Liver (tissue), 9 donors: ENCODE measurements around the gene SLC16A10. TPM values are rescaled to one million over a fixed set of nuclear protein-coding genes. Genes with fewer than 3 reads are reported as not detected.
A peak's percentile ranks its signal among the peaks of the same experiment; 100 is the strongest.
"Not testable (repeated sequence)": the region's sequence is repeated elsewhere in the genome, so short reads cannot be mapped to it uniquely, and the experiment has no call there.

Source experiments
- DNase-seq: peaks from one replicate; pipeline ENCODE4 v3.0.0-alpha.2; 2017; ENCODE audit warnings: low spot score
- H3K27ac ChIP-seq, 2 donors: one replicate each; pipeline ENCODE4 v1.7.0; 2013; ENCODE audit warnings: inconsistent platforms in 2 of 2, low read length in 2 of 2, control low read depth in 1 of 2, low read depth in 1 of 2, mild to moderate bottlenecking in 1 of 2
- H3K27me3 ChIP-seq, 4 donors: one replicate each; pipeline versions ENCODE4 v1.6.1 to v1.7.0; 2013; ENCODE audit warnings: low read length in 3 of 4, inconsistent platforms in 1 of 4, mild to moderate bottlenecking in 1 of 4, moderate library complexity in 1 of 4; ENCODE audit not compliant: control insufficient read depth in 4 of 4, insufficient read depth in 4 of 4
- H3K36me3 ChIP-seq, 4 donors: one replicate each; pipeline versions ENCODE4 v1.6.1 to v1.7.0; 2013; ENCODE audit warnings: low read length in 3 of 4, mild to moderate bottlenecking in 3 of 4, low read depth in 1 of 4, moderate library complexity in 1 of 4; ENCODE audit not compliant: control insufficient read depth in 4 of 4, insufficient read depth in 3 of 4
- H3K4me1 ChIP-seq, 4 donors: one replicate each; pipeline versions ENCODE4 v1.6.1 to v1.7.0; 2013; ENCODE audit warnings: low read length in 3 of 4, mild to moderate bottlenecking in 3 of 4, moderate library complexity in 1 of 4; ENCODE audit not compliant: control insufficient read depth in 4 of 4, insufficient read depth in 4 of 4
- H3K4me3 ChIP-seq, 3 donors: one replicate each; pipeline versions ENCODE4 v1.6.1 to v1.7.0; 2013; ENCODE audit warnings: low read length in 3 of 3, control low read depth in 1 of 3, low read depth in 1 of 3, mild to moderate bottlenecking in 1 of 3
- H3K9ac ChIP-seq, 2 donors: one replicate each; pipeline ENCODE4 v1.7.0; 2013; ENCODE audit warnings: low read length in 2 of 2, mild to moderate bottlenecking in 2 of 2, moderate library complexity in 2 of 2, control low read depth in 1 of 2, low read depth in 1 of 2
- H3K9me3 ChIP-seq, 4 donors: one replicate each; pipeline versions ENCODE4 v1.6.1 to v1.7.0; 2013; ENCODE audit warnings: low read length in 3 of 4; ENCODE audit not compliant: control insufficient read depth in 4 of 4
- ATF3 ChIP-seq: IDR thresholded peaks from 2 replicates; pipeline ENCODE4 v1.6.1; 2016; ENCODE audit warnings: antibody characterized with exemption
- CTCF ChIP-seq: fragments of 150-350 bp; IDR thresholded peaks from 2 replicates; pipeline ENCODE4 v1.5.1; 2017; ENCODE audit warnings: improper control_type of control experiment, low read depth, low read length; ENCODE audit not compliant: missing input control
- FOXA1 ChIP-seq: IDR thresholded peaks from 2 replicates; pipeline ENCODE4 v1.6.1; 2016; ENCODE audit warnings: antibody characterized with exemption
- FOXA2 ChIP-seq: IDR thresholded peaks from 2 replicates; pipeline ENCODE4 v1.6.1; 2016; ENCODE audit warnings: antibody characterized with exemption
- GABPA ChIP-seq, 2 donors: IDR thresholded peaks in 1 of 2; conservative IDR thresholded peaks in 1 of 2; 2 replicates each; pipeline ENCODE4 v1.6.1; 2016; ENCODE audit warnings: antibody characterized with exemption in 2 of 2, mild to moderate bottlenecking in 1 of 2, moderate library complexity in 1 of 2
- HNF4A ChIP-seq, 2 donors: conservative IDR thresholded peaks; 2 replicates each; pipeline ENCODE4 v1.6.1; 2016; ENCODE audit warnings: antibody characterized with exemption in 2 of 2, mild to moderate bottlenecking in 2 of 2
- HNF4G ChIP-seq: IDR thresholded peaks from 2 replicates; pipeline ENCODE4 v1.6.1; 2016; ENCODE audit warnings: antibody characterized with exemption
- JUND ChIP-seq, 2 donors: IDR thresholded peaks; 2 replicates each; pipeline ENCODE4 v1.6.1; 2016; ENCODE audit warnings: antibody characterized with exemption in 2 of 2
- MAX ChIP-seq: IDR thresholded peaks from 2 replicates; pipeline ENCODE4 v1.6.1; 2016; ENCODE audit warnings: antibody characterized with exemption
- RAD21 ChIP-seq, 2 donors: IDR thresholded peaks; 2 replicates each; pipeline ENCODE4 v1.6.1; 2016; ENCODE audit warnings: antibody characterized with exemption in 2 of 2, mild to moderate bottlenecking in 2 of 2
- REST ChIP-seq: IDR thresholded peaks from 2 replicates; pipeline ENCODE4 v1.6.1; 2016; ENCODE audit warnings: antibody characterized with exemption, mild to moderate bottlenecking
- RXRA ChIP-seq, 2 donors: IDR thresholded peaks; 2 replicates each; pipeline ENCODE4 v1.6.1; 2017 to 2018; ENCODE audit warnings: antibody characterized with exemption in 2 of 2, mild to moderate bottlenecking in 1 of 2
- SP1 ChIP-seq: IDR thresholded peaks from 2 replicates; pipeline ENCODE4 v1.6.1; 2018; ENCODE audit warnings: antibody characterized with exemption, mild to moderate bottlenecking
- TAF1 ChIP-seq: conservative IDR thresholded peaks from 2 replicates; pipeline ENCODE4 v1.6.1; 2016; ENCODE audit warnings: antibody characterized with exemption, mild to moderate bottlenecking
- YY1 ChIP-seq: IDR thresholded peaks from 2 replicates; pipeline ENCODE4 v1.6.1; 2016; ENCODE audit warnings: antibody characterized with exemption, mild to moderate bottlenecking
- ZBTB33 ChIP-seq: IDR thresholded peaks from 2 replicates; pipeline ENCODE4 v1.6.1; 2016; ENCODE audit warnings: antibody characterized with exemption
- WGBS: extraction: QIAGEN DNeasy Blood & Tissue Kit; methylation state at CpG from one replicate; pipeline ENCODE4 v1.1.7; 2013; 5-methylcytosine and 5-hydroxymethylcytosine counted together
- polyA plus RNA-seq, 2 donors: library from polyadenylated mRNA; stranded (reverse) in 1 of 2; unstranded in 1 of 2; fragments of 200-250 nt in 1 of 2; fragments of >200 nt in 1 of 2; fragmentation: Nextera tagmentation in 1 of 2; extraction: Ambion mirVana in 1 of 2; gene quantifications; one replicate each; pipeline versions ENCODE4 v1.2.1 to v1.2.3, GENCODE V29; 2013 to 2015
- total RNA-seq, 2 donors: library from RNA; depleted of rRNA; stranded (reverse); fragments of >200 nt; gene quantifications; one replicate each; pipeline ENCODE4 v1.2.3, GENCODE V29; 2014
- donor health status: healthy.
- donor health status: healthy.
- donor health status: healthy.
- donor health status: healthy.
- donor health status: healthy.

SLC16A10 gene
- total and polyA plus RNA-seq, 4 donors: 1.8 to 16.7 (median 8.4) TPM

GRCh38 chr6:111132669-111133068, 45.4 kb downstream of the SLC16A10 start:
- Histone ChIP-seq H3K27ac (peak overlapping the region in 1 of 2 donors; percentile 12), H3K4me1 (peaks cover 5 to 11% (median 9%) of the 10 kb centered on the region in 4 donors)
- not testable (repeated sequence) for H3K36me3 ChIP-seq, DNase-seq, H3K9me3 ChIP-seq, H3K4me3 ChIP-seq, H3K27me3 ChIP-seq, H3K9ac ChIP-seq
- 26% methylated on average over 2 of the region's 2 CpGs for WGBS
- peak in 1 of 2 donors; percentile 25 for TF ChIP-seq HNF4A (conservative IDR thresholded peaks at IDR 0.05)

- H3K27ac ChIP-seq, H3K4me3 ChIP-seq: not testable (repeated sequence)
- 85% methylated on average over 6 of the region's 6 CpGs for WGBS
These were observed 47.0 kb downstream of the SLC16A10 start for GRCh38 chr6:111134236-111134869.

GRCh38 chr6:111137489-111138093, 50.3 kb downstream of the SLC16A10 start:
- H3K4me3 ChIP-seq, H3K9me3 ChIP-seq, H3K9ac ChIP-seq, DNase-seq, H3K27ac ChIP-seq, H3K4me1 ChIP-seq, H3K27me3 ChIP-seq, H3K36me3 ChIP-seq: not testable (repeated sequence)
- 88% methylated on average over 14 of the region's 14 CpGs for WGBS

More at GRCh38 chr6:111134236-111134869, 47.0 kb downstream of the SLC16A10 start:
- not testable (repeated sequence) for H3K4me1 ChIP-seq, DNase-seq, H3K27me3 ChIP-seq, H3K9ac ChIP-seq, H3K9me3 ChIP-seq, H3K36me3 ChIP-seq

GRCh38 chr6:111147440-111147839, 60.1 kb downstream of the SLC16A10 start:
- Histone ChIP-seq H3K27ac (no peak overlapping the region), H3K4me1 (no peaks in the 10 kb centered on the region), H3K9me3 (no peaks in the 10 kb centered on the region), H3K4me3 (no peak overlapping the region), H3K36me3 (no peaks in the 10 kb centered on the region), H3K27me3 (no peaks in the 10 kb centered on the region), H3K9ac (no peak overlapping the region)
- 87% methylated on average over 3 of the region's 3 CpGs for WGBS
- no peak for DNase-seq
- no peak for TF ChIP-seq GABPA (IDR thresholded peaks at IDR 0.05 in 1 of 2, conservative IDR thresholded peaks at IDR 0.05 in 1 of 2)
- TF ChIP-seq FOXA1: no peak
- TF ChIP-seq RAD21 (IDR thresholded peaks at IDR 0.05): no peak
- no peak for TF ChIP-seq REST
- TF ChIP-seq HNF4G: no peak
- TF ChIP-seq ATF3: no peak
- TF ChIP-seq RXRA (IDR thresholded peaks at IDR 0.05): no peak
- no peak for TF ChIP-seq TAF1
- no peak for TF ChIP-seq YY1
- TF ChIP-seq JUND (IDR thresholded peaks at IDR 0.05): no peak
- no peak for TF ChIP-seq CTCF
- no peak for TF ChIP-seq HNF4A (conservative IDR thresholded peaks at IDR 0.05)
- no peak for TF ChIP-seq SP1
- no peak for TF ChIP-seq FOXA2
- no peak for TF ChIP-seq ZBTB33
- TF ChIP-seq MAX: no peak
